ENCODE data around the gene SPO11. TPM values are rescaled to one million over a fixed set of nuclear protein-coding genes. Genes with fewer than 3 reads are reported as not detected.
A peak's percentile ranks its signal among the peaks of the same experiment; 100 is the strongest.

SPO11 gene
- total RNA-seq, 1 donor from 2014 or later: not detected

GRCh38 chr20:57385940-57386339 lies 56.3 kb downstream of the SPO11 start:
- TF ChIP-seq CTCF (conservative IDR thresholded peaks at IDR 0.05; ENCODE audit: low read depth, low read length): no peak
- no peak overlapping the region for H3K4me3 ChIP-seq (ENCODE audit: low read depth, low read length)
- DNase-seq (ENCODE audit: low read depth): no peak

GRCh38 chr20:57386762-57387161 lies 57.2 kb downstream of the SPO11 start:
- no peak for DNase-seq (ENCODE audit: low read depth)
- TF ChIP-seq CTCF (conservative IDR thresholded peaks at IDR 0.05; ENCODE audit: low read depth, low read length): no peak
- no peak overlapping the region for H3K4me3 ChIP-seq (ENCODE audit: low read depth, low read length)

GRCh38 chr20:57387463-57387862 lies 57.9 kb downstream of the SPO11 start:
- no peak for DNase-seq (ENCODE audit: low read depth)
- no peak overlapping the region for H3K4me3 ChIP-seq (ENCODE audit: low read depth, low read length)
- no peak for TF ChIP-seq CTCF (conservative IDR thresholded peaks at IDR 0.05; ENCODE audit: low read depth, low read length)

GRCh38 chr20:57387945-57388371 lies 58.4 kb downstream of the SPO11 start:
- no peak for DNase-seq (ENCODE audit: low read depth)
- H3K4me3 ChIP-seq (ENCODE audit: low read depth, low read length): no peak overlapping the region
- TF ChIP-seq CTCF (conservative IDR thresholded peaks at IDR 0.05; ENCODE audit: low read depth, low read length): no peak

- no peak for DNase-seq (ENCODE audit: low read depth)
- peak overlapping the region; percentile 49 for H3K4me3 ChIP-seq (ENCODE audit: low read depth, low read length)
- TF ChIP-seq CTCF (conservative IDR thresholded peaks at IDR 0.05; ENCODE audit: low read depth, low read length): peak; percentile 20
Observed at GRCh38 chr20:57388953-57389694, 59.5 kb downstream of the SPO11 start.

- TF ChIP-seq CTCF (conservative IDR thresholded peaks at IDR 0.05; ENCODE audit: low read depth, low read length): no peak
- DNase-seq (ENCODE audit: low read depth): no peak
- peak overlapping the region; percentile 49 for H3K4me3 ChIP-seq (ENCODE audit: low read depth, low read length)
Observed at GRCh38 chr20:57389695-57390603, 60.3 kb downstream of the SPO11 start.
